HPDE6-E6E7 (cell line): ENCODE data around the gene HTT.
A peak's percentile ranks its signal among the peaks of the same experiment; 100 is the strongest.
"Not testable (repeated sequence)": the region's sequence is repeated elsewhere in the genome, so short reads cannot be mapped to it uniquely, and the experiment has no call there.

Experiments used
- DNase-seq: peaks from one replicate; pipeline ENCODE4 v3.0.0; 2011; ENCODE audit warnings: missing footprints; ENCODE audit errors: extremely low spot score

The HTT gene

GRCh38 chr4:3082925-3083515 is 8.5 kb downstream of the HTT start:
- DNase-seq, result no peak

DNA sequence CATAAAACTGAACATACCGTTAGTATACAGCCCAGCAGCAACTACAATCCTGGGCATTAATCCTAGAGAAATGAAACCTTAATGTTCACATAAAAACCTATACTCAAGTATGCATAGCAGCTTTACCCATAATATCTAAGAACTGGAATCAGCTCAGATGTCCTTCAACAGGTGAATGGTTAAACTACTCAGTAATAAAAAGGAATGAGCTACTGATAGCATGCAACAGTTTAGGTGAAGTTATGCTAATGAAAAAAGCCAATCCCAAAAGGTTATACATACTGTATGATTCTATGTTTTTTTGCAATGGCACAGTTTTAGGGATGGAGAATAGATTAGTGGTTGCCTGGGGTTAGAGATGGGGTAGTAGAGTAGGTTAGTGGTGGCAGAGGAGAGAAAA is 9.3 kb downstream of the HTT start:
- no peak for DNase-seq

- no peak for DNase-seq
These were observed 11.6 kb downstream of the HTT start for GRCh38 chr4:3085948-3086670.

DNA sequence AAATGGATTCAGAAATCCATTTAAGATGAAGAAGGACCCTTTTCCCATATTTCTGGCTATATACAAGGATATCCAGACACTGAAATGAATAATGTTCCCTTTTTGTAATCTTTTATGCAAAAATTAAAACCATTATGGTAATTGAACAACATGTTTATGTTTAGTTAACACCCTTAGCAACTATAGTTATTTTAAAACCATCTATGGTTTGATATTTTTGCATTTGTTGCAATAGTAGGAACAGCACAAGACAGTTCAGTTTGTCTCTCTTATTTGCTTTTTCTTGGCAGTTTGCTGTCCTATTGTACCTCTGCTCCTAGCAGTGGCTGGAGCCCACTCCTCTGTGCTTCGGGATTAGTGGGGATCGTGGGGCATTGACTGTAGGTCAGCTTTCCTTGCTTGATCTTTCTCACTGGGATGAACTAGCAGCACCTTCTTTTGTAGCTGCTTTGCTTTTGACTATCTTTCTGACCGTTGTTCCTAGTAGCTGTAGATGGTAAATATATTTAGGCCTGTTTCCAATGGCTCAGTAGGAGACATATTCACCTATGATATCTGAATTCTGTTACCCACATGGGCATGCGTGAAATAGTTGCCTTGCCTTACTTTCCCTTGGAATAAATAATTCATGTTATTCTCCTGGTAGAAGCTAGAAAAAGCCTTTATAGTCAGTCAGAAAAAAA is 12.8 kb downstream of the HTT start:
- no peak for DNase-seq

DNA sequence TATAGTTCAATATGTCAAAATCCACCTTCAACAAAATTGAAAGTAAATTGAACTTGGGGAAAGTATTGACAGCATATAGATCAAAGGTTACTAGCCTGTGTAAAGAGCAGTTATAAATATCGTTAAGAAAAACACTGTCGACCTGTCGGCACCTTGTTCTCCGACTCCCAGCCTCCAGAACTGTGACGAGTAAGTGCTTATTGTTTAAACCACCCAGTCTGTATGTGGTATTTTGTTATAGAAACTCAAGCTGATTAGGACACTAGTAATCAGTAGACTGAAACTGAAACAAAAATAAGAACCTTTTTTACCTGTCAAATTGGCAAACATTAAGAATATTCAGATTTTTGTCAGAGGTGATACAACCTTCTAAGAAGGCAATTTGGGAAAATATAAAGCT is 17.0 kb downstream of the HTT start:
- no peak for DNase-seq

- DNase-seq, result not testable (repeated sequence)
These were observed 20.2 kb downstream of the HTT start for GRCh38 chr4:3094701-3095100.

- no peak for DNase-seq
These were observed 21.7 kb downstream of the HTT start for GRCh38 chr4:3096202-3096601.

DNA sequence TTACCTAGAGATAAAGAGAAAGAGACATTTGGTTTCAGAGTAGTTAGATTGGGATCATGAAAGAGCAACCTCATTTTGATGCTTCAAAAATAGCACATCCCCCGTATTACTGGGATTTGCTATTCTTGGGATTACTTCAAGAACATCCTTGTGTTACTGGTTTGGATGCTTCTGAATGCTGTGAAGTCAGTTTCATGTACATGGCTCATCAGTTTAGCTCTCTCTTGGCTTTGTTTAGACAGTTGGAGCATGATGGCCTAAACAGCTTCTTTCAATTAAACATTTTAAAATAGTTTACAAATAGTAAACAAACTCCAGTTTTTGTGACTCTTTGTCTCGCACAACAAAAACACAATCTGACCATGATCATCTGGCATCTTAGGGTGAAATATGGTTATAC is 23.9 kb downstream of the HTT start:
- no peak for DNase-seq

DNA sequence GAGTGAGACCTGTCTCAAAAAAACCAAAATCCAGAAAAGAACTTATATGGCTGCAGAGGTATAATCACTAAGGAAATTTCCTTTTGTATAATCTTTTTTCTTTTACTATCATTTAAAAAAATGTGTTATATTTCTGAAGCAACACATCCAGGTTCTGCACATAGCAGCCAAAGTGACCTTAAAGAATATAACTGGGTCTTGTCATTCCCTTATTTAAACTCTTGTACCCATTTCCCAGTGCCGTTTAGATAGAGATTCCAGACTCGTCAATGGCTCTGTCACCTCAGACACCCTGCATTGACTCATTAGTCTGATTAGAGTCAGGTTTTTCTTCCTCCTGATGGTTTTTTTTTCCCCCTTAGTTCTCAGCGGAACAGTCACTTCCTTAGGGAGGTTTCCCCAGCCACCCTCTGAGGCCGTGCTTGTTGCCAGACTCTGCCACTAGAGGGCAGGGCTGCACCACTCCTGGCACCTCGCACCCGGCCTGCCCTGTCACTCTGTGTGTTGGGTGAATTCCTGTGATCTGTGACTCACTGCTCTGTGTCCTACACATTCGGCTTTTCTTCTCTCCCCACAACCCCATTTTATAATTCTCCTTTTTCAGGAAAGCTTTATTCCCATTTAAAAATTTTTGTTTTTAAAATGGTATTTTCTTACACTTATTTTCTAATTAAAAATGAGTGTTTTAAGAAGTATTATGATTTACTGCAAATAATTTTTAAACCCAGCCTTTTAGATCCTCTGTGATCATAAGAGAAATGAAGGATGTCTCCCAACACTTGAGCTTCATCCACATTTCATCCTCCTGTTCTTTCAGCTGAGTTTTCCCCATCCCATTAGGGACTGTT is 32.1 kb downstream of the HTT start:
- DNase-seq, result peak; percentile 96

DNA sequence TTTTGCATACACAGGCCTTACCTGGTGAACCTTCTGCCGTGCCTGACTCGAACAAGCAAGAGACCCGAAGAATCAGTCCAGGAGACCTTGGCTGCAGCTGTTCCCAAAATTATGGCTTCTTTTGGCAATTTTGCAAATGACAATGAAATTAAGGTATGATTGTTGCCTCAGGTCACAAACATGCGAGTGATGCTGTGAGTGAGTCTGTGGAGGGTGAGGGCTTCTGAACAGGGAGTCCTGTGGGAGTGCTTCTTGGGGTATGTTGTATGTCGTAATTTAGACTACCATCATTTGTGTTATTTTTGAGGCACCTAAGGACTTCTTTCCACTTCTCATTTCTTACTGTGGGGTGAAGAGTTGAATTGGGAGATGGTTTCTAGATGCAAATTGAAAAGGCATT is 32.8 kb downstream of the HTT start:
- no peak for DNase-seq

- DNase-seq, result no peak
These were observed 33.2 kb downstream of the HTT start for GRCh38 chr4:3107691-3108121.

GRCh38 chr4:3108211-3108610 is 33.7 kb downstream of the HTT start:
- no peak for DNase-seq

DNA sequence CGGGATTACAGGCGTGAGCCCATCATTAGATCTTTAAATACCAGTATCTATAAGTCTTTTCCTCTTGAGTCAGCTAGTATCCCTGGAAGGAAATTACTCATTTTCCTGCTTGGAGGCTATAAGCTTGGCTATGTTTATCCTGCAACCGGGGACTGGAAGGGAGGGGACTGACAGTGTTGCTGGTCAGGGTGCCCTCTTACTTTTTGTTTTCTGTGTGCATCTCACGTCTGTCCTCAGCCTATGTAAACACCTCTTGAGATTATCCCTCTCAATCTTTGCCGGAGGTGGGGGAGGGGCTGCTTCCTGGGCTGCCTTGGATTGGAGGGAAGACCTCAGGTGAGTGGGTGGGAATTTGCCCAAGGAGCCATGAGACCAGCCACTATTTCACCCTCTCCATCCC is 37.0 kb downstream of the HTT start:
- DNase-seq, result peak; percentile 49

DNA sequence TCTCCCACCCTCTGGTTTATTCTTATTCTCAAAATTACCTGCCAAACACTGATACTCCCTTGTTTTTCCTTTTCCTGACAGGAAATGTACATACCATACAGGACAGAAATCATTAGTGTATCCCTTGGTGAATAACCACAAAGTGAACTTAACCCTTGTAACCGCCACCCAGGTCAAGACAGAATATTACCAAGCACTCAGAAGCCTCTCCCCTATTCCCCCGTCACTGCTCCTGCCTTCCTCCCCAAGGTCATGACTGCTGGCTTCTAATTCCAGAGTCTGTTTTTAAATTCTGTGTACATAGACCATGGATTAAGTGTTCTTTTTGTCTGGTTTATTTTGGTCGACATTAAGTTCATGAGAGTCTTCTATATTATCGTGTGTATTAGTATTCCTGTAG is 37.7 kb downstream of the HTT start:
- DNase-seq, result no peak

GRCh38 chr4:3112609-3113469 is 38.4 kb downstream of the HTT start:
- no peak for DNase-seq

GRCh38 chr4:3114377-3114776 is 39.9 kb downstream of the HTT start:
- DNase-seq, result peak; percentile 38

- no peak for DNase-seq
These were observed 41.3 kb downstream of the HTT start for GRCh38 chr4:3115637-3116270.

GRCh38 chr4:3116955-3117354 is 42.5 kb downstream of the HTT start:
- DNase-seq, result no peak

DNA sequence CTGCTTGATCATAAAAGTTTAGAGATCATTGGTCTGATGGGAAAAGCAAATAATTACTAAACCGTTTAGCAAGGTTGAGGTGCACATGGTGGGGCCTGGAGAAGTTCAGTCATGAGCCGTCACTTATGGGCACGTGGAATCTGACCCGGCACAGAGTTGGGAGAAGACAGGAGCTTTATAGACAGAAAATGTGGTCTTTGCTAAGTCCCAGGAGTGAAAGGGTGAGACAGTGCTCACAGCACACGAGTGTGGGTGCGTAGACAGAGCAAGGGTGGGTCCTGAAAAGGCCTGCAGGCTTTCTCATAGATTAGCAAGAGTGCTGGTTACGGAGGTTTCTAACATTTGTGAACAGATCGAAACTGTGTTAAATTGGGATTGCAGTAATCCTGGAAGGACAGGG is 43.8 kb downstream of the HTT start:
- DNase-seq, result no peak

DNA sequence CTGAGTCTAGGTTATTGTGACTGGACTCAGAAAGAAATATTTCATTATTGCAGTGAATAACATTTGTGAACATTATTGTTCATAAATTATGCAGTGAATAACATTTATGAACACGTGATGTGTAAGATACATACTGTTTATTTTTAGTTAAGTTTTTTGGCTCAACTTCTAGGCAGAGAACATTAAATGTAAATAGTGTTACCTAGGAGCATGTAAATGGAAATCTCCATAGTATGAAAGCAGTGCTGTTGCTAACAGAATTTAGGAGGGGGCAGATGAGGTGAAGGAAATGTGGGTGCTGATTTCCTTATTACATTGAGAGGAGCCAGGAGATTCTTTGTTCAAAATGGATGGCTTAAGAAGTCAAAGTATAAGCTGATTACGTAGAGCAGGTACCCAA is 45.0 kb downstream of the HTT start:
- DNase-seq, result no peak

- no peak for DNase-seq
These were observed 46.6 kb downstream of the HTT start for GRCh38 chr4:3121110-3121509.
